ENCODE results near the gene UST.
"Not testable (repeated sequence)": the region's sequence is repeated elsewhere in the genome, so short reads cannot be mapped to it uniquely, and the experiment has no call there.

Gene UST

GRCh38 chr6:148835920-148836441 lies 89.2 kb downstream of the UST start:
- no peak for DNase-seq

DNA sequence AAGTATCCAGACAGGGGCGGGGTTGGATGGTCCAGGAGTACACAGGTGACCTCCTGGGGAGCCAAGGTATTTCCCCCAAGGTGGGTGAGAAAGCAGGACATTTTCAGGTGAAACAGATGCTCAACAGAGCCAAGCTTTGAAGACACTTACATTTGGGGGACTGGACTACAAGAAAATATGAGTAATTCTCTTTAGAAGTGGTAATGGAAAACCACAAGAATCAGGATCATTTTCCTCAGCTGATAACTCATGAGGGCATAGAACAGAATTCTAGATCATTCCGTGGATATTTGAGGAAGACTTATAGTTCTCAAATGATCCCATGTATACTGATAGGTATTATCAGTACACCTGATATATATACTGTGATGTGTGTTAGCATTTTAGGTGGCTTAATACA lies 89.9 kb downstream of the UST start:
- no peak for DNase-seq

DNA sequence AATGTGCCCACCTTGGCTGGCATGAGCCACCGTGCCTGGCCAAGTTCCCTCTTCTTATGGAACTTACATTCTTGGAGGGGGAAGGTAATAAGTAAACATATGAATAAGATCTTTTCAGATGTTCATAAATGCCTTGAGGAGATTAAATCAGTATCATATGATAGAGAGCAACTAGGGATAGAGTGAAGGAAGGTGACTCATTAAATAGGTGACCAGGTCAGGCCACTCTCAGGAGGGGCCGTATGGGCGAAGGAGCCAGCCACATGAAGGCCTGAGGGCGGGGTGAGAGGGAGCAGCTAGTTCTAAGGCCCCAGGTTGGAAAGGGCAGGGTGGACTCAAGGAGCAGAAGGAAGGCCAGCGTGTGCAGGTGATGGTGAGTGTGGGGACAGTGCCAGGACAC lies 91.1 kb downstream of the UST start:
- DNase-seq, result no peak

GRCh38 chr6:148839044-148839443 lies 92.2 kb downstream of the UST start:
- no peak for DNase-seq

GRCh38 chr6:148840256-148840655 lies 93.4 kb downstream of the UST start:
- no peak for DNase-seq

DNA sequence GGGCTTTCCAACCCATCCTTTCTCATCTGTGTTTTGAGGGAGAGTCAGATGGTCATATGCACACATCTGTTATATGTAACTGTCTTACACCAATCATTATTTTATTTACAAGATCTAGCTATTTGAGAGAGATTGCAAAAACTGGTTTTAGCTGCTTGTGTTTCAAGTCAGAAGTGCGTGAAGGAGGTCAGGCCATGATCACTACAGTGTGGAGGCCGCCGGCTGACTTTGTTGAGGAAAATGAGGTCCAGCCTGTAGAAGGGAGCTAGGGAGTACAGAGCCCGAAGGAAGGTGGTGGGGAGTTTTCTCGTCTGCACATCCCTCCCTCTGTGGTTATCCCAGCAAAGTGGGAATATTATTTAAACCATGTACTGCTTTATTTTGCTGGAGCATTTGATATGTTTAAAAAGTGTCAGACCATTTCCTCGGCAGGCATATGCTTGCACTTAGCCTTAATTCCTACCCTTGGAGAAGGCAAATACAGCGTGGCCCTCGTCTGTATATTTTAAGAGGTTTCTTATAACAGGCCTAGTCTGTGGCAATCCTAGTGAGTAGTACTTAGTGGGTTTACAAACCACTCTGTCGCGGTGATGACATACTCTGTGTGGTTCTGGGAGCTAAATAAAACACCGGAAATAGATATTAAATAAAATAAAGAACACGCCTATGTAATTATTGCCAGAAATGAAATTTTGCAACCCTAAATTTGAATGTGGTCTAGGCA lies 95.6 kb downstream of the UST start:
- no peak for DNase-seq

DNA sequence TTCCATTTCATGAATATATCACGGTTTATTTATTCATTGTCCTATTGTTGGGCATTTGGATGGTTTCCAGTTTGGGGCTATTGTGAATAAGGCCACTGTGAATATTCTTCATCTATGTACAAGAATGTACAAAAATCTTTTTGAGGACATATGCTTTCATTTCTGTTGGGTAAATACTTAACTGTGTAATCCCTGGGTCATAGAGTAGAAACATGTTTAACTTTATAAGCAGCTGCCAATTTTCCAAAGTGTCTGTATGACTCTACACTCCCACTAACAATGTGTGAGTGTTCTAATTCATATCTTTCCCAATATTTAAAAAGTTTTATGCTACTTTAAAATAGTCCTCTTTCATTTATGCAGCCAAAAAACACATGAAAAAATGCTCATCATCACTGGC lies 98.6 kb downstream of the UST start:
- no peak for DNase-seq

DNA sequence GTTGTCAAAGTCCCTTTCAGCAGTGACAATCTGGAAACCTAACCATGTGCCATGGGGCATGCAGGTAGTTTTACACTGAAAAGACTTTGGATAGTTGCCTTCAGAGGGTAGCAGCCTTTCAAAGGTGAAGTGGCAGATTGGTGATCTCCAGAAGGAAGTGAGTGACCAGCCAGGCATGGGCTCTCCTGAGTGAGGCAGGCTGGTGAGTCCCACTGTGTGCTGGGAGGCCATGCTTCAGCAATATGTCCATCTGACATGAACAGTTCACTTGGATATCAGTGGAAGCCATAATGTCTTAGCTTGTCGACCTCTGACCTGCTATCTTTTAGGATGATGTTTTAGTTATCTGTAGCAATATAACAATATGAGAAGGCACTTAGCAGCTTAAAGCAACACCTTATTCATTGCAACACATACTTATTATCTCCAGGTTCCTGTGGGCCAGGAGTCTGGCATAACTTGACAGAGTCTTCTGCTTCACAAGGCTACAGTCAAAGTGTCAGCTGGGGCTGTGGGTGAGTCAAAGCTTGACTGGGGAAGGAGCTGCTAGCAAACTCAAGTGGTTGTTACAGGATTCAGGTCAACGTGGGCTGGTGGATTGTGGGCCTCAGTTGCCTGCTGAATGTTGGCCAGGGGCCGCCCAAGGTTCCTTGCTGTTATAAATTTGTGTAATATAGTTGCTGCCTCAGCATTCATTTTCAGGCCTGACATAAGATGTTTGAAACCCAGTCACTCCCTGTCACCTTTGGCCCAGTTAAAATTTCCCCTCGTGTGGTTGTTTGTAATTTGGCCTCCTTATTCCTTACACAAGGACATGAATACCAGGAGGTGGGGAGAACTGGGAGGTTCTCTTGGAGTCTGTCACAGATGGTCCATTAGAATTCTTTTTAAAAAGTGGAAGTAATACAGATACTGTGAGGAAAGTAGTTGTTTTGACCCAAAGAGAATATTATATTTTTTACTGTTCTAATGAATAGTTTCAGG lies 100.2 kb downstream of the UST start:
- no peak for DNase-seq

DNA sequence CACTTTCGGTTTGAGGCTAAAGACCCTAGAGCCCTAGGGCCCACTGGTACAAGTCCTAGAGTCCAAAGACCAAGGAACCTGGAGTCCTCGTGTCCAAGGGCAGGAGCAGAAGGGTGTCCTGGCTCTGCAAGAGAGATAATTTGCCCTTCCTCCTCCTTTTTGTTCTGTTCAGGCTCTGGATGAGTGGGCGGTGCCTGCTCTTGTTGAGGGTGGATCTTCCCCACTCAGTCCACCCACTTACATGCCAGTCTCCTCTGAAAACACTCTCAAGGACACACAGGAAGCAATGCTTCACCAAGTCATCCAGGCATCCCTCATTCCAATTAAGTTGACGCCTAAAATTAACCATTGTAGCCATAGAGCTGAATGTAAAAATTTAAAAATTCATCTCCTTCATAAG lies 102.1 kb downstream of the UST start:
- DNase-seq, result peak in 5 of 56 donors; percentile 3 to 23 (median 8)

DNA sequence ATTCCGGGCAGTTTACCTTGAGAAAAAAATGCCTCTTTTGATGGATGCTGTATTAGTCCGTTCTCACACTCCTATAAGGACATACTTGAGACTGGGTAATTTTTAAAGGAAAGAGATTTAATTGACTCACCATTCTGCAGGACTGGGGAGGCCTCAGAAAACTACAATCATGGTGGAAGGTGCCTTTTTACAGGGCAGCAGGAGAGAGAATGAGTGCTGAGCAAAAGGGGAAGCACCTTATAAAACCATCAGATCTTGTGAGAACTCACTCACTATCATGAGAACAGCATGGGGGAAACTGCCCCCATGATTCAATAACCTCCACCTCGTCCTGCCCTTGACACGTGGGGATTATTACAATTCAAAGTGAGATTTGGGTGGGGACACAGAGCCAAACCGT lies 102.6 kb downstream of the UST start:
- DNase-seq, result not testable (repeated sequence)

DNA sequence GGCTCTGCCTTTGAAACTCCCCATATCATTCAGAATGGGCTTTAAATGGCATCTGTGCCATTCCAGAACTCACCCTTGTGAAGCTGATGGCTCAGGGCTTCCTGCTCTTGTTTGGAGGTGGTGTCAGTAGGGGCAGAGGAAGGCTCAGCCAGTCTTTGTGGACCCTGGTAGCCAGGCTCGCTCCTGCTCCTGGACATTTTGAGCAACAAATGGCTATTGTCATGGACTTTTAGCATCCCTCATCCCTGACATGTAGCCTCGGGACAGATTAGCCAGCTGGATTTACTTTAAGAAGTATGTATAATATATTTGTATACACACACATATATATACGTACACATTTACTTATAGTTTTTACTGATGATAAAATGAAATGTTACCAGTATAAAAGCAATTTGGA lies 104.1 kb downstream of the UST start:
- DNase-seq, result no peak

DNA sequence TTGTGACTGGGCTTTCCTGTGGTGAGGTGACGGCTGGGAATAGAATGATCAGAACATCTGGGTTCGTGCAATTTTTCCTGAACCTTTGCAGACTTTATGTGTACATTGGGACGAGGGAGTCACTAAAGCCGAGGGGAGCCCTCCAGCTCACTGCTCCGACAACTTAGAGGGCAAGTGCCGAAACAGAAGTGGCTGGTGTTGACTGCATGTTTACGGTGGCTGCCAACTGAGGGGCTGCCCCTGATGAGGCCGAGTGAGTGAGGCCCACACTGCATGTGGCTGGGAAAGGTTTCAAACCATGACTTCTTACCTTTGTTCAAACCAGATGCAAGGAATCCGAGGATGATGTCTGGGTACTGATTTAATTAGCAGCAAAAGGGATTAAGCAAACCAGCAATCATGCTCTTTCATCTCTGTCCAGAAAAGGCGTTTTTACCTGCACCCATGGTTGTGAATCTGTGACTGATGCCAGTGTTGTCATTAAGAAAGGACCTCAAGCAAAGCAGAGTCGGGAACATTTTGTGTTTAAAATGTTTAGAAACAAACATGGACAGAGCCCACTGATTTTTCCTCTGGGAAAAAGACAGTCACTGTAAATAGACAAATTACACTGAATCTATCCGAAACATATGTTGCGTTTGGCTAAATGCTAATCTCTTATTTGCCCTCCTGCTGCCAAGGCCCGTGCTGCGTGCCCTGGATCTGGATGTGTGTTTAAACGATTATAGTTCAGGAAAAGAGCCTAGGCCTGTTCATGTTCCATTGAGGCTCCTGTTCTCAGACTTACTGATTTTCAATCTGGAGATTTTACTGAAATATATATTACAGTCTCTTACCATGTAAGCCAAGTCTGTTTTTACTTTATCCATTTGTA lies 105.1 kb downstream of the UST start:
- no peak for DNase-seq

DNA sequence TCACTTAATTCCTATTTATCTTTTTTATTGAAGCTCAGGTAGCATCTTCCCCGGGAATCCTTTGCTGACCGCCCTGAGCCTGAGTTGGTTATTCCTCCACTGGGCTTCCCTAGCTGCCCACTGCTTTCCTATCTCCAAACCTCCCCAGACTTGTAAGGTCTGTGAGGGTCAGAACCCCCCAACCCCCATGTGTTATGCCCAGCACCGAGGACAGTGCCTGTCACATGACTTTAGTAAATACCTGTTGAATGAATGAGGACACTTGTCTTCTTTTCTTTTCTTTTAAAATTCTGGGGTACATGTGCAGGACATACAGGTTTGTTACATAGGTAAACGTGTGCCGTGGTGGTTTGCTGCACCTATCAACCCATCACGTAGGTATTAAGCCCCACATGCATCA lies 105.9 kb downstream of the UST start:
- no peak for DNase-seq

GRCh38 chr6:148853113-148853512 lies 106.3 kb downstream of the UST start:
- DNase-seq, result not testable (repeated sequence)

- no peak for DNase-seq
Observed at GRCh38 chr6:148854096-148854495, 107.3 kb downstream of the UST start.

GRCh38 chr6:148854992-148855391 lies 108.2 kb downstream of the UST start:
- DNase-seq, result no peak

DNA sequence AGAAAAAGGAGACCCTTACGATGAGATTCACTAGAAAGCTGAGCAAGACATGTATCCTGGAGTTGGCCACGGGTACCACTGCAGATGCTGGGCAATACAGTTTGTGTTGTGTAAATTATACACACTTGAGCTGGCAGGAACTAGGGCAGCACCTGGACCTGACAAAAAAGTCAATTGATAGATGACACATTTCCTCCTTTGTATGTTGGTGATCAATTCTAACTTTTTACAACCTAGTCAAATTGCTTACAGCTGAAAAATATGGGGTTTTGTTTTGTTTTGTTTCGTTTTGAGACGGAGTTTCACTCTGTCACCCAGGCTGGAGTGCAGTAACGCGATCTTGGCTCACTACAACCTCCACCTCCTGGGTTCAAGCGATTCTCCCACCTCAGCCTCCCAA lies 108.9 kb downstream of the UST start:
- no peak for DNase-seq

DNA sequence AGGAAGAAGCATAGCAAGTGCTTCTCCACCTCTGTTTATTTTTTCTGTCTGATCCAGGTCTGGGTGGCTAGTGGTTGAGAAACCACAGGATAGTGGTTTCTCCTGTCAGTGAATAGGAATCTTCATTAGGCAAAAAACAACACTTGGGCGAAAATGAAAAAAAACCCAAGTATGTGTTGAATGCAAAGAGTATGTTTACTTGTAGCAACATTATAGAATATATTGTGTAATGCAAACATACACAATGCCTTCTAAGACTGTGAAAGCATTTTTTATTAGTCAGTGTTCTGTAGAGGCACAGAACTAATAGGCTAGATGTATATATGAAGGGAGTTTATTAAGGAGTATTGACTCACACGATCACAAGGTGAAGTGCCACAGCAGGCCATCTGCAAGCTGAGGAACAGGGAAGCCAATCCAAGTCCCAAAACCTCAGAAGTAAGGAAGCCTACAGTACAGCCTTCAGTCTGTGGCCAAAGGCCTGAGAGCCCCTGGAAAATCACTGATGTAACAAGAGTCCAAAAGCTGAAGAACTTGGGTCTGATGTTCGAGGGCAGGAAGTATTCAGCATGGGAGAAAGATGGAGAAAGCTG lies 111.1 kb downstream of the UST start:
- no peak for DNase-seq

- not testable (repeated sequence) for DNase-seq
Observed at GRCh38 chr6:148864132-148864531, 117.3 kb downstream of the UST start.

- no peak for DNase-seq
Observed at GRCh38 chr6:148864941-148865340, 118.1 kb downstream of the UST start.

Measured in nucleus accumbens (tissue), 56 donors.